HepG2 (cell line): ENCODE measurements around the gene LGALS1. TPM values are rescaled to one million over a fixed set of nuclear protein-coding genes. Genes with fewer than 3 reads are reported as not detected.

Source experiments
- AKNA ChIP-seq: sonication (generic); formaldehyde crosslinking; IDR thresholded peaks from 2 replicates; pipeline ENCODE4 v1.4.0; 2020; ENCODE audit warnings: missing genetic modification reagents, borderline replicate concordance
- DMAP1 ChIP-seq: IDR thresholded peaks from 2 replicates; pipeline ENCODE4 v1.6.1; 2016
- GABPB1 ChIP-seq: IDR thresholded peaks from 2 replicates; pipeline ENCODE4 v1.6.1; 2016; ENCODE audit warnings: mild to moderate bottlenecking, missing genetic modification reagents, moderate library complexity, missing compliant biosample characterization
- IRF9 ChIP-seq: sonication (generic); formaldehyde crosslinking; IDR thresholded peaks from 2 replicates; pipeline ENCODE4 v1.8.0; 2022; ENCODE audit warnings: missing genetic modification reagents, mild to moderate bottlenecking, borderline replicate concordance
- MEF2D ChIP-seq: sonication (generic); formaldehyde crosslinking; IDR thresholded peaks from 2 replicates; pipeline ENCODE4 v1.5.1; 2020; ENCODE audit warnings: mild to moderate bottlenecking, missing genetic modification reagents
- RARA ChIP-seq: IDR thresholded peaks from 2 replicates; pipeline ENCODE4 v1.6.1; 2016; ENCODE audit warnings: missing genetic modification reagents, missing compliant biosample characterization
- REXO4 ChIP-seq: sonication (generic); formaldehyde crosslinking; IDR thresholded peaks from 2 replicates; pipeline ENCODE4 v1.8.0; 2022; ENCODE audit warnings: missing genetic modification reagents, mild to moderate bottlenecking, borderline replicate concordance
- SMAD1 ChIP-seq: sonication (generic); formaldehyde crosslinking; IDR thresholded peaks from 2 replicates; pipeline ENCODE4 v1.4.0; 2020; ENCODE audit warnings: missing genetic modification reagents, low read depth, mild to moderate bottlenecking, borderline replicate concordance
- THRA ChIP-seq: sonication (generic); formaldehyde crosslinking; IDR thresholded peaks from 2 replicates; pipeline ENCODE4 v1.4.0; 2020; ENCODE audit warnings: missing genetic modification reagents, borderline replicate concordance
- TP53 ChIP-seq: sonication (generic); formaldehyde crosslinking; conservative IDR thresholded peaks from 2 replicates; pipeline ENCODE4 v1.4.0; 2020; ENCODE audit warnings: missing genetic modification reagents
- TRAFD1 ChIP-seq: sonication (generic); formaldehyde crosslinking; IDR thresholded peaks from 2 replicates; pipeline ENCODE4 v1.5.1; 2020; ENCODE audit warnings: missing genetic modification reagents, mild to moderate bottlenecking, borderline replicate concordance
- TRIM24 ChIP-seq: sonication (generic); formaldehyde crosslinking; IDR thresholded peaks from 2 replicates; pipeline ENCODE4 v1.8.0; 2022; ENCODE audit warnings: mild to moderate bottlenecking, missing genetic modification reagents
- ZNF251 ChIP-seq: sonication (generic); formaldehyde crosslinking; IDR thresholded peaks from 2 replicates; pipeline ENCODE4 v1.9.0; 2021; ENCODE audit warnings: mild to moderate bottlenecking, missing genetic modification reagents
- ZNF263 ChIP-seq: sonication (generic); formaldehyde crosslinking; IDR thresholded peaks from 2 replicates; pipeline ENCODE4 v1.4.0; 2020; ENCODE audit warnings: missing genetic modification reagents
- ZNF691 ChIP-seq: sonication (generic); formaldehyde crosslinking; IDR thresholded peaks from 2 replicates; pipeline ENCODE4 v1.4.0; 2020; ENCODE audit warnings: missing genetic modification reagents, low read depth, mild to moderate bottlenecking, borderline replicate concordance
- polyA plus RNA-seq, 8 experiments: library from polyadenylated mRNA; depleted of rRNA in 3 of 8; stranded (reverse) in 7 of 8; unstranded in 1 of 8; fragments of >200 nt; fragmentation: Illumina TruSeq in 4 of 8; extraction: Trizol in 4 of 8; gene quantifications; 2 replicates each; pipeline versions ENCODE4 v1.2.1 to v1.2.3, GENCODE V29; 2011 to 2016; ENCODE audit warnings: low read depth in 4 of 8, missing spikeins in 1 of 8, mixed read lengths in 1 of 8; ENCODE audit not compliant: insufficient read depth in 1 of 8
- total RNA-seq, 5 experiments: library from RNA; depleted of rRNA; stranded (reverse); fragments of >200 nt; fragmentation: Illumina TruSeq; extraction: Trizol; gene quantifications; 2 replicates each; pipeline ENCODE4 v1.2.3, GENCODE V29; 2016; ENCODE audit warnings: low read depth in 1 of 5

Gene LGALS1
- total and polyA plus RNA-seq, 2 of the 13 experiments (the other 11 are each of a cell fraction or from before 2014, with no cell fraction given), result 103 to 858 TPM

GRCh38 chr22:37674951-37675929 is at the start of gene LGALS1 (continued):
- TF ChIP-seq TRAFD1 (CRISPR knock-in tag) (no peak), TP53 (no peak), SMAD1 (no peak), RARA (CRISPR knock-in tag) (no peak), ZNF691 (CRISPR knock-in tag) (no peak), AKNA (CRISPR knock-in tag) (no peak), ZNF263 (peak; percentile 88), REXO4 (CRISPR knock-in tag) (no peak), IRF9 (peak; percentile 74), ZNF251 (CRISPR knock-in tag) (no peak), TRIM24 (CRISPR knock-in tag) (no peak), THRA (CRISPR knock-in tag) (no peak), MEF2D (no peak), DMAP1 (CRISPR knock-in tag) (peak; percentile 27; the same call in 1 of the 2 replicates), GABPB1 (CRISPR knock-in tag) (peak; percentile 81)
